GM20431 (cell line): ENCODE measurements around the gene DYSF.

ENCODE experiments used
- in situ Hi-C: fragments of 300-500 bp; cut with MseI, MboI; formaldehyde crosslinking; loops from one replicate; pipeline ENCODE4 v1.15.0; 2020; ENCODE audit warnings: low sequenced_read_pairs; ENCODE audit not compliant: unreplicated experiment

DYSF gene

GRCh38 chr2:71589763-71590162 is 136.4 kb downstream of the DYSF start:
- in situ Hi-C loops: no loop called here

- in situ Hi-C loops: no loop called here
Measured at GRCh38 chr2:71591044-71591443, 137.7 kb downstream of the DYSF start.

GRCh38 chr2:71592181-71592711 is 138.9 kb downstream of the DYSF start:
- in situ Hi-C loops: no loop called here

- in situ Hi-C loops: no loop called here
Measured at GRCh38 chr2:71595569-71595968, 142.2 kb downstream of the DYSF start.

- in situ Hi-C loops: no loop called here
Measured at GRCh38 chr2:71596011-71596410, 142.7 kb downstream of the DYSF start.

GRCh38 chr2:71597756-71598155 is 144.4 kb downstream of the DYSF start:
- in situ Hi-C loops: no loop called here

- in situ Hi-C loops: no loop called here
Measured at GRCh38 chr2:71598526-71598925, 145.2 kb downstream of the DYSF start.

GRCh38 chr2:71599038-71599437 is 145.7 kb downstream of the DYSF start:
- in situ Hi-C loops: no loop called here

GRCh38 chr2:71599646-71600236 is 146.4 kb downstream of the DYSF start:
- in situ Hi-C loops: no loop called here

- in situ Hi-C loops: no loop called here
Measured at GRCh38 chr2:71600555-71600954, 147.2 kb downstream of the DYSF start.

- in situ Hi-C loops: no loop called here
Measured at GRCh38 chr2:71601136-71602114, 148.1 kb downstream of the DYSF start.

GRCh38 chr2:71602115-71602495 is 148.7 kb downstream of the DYSF start:
- in situ Hi-C loops: no loop called here

- in situ Hi-C loops: no loop called here
Measured at GRCh38 chr2:71602581-71602980, 149.2 kb downstream of the DYSF start.

GRCh38 chr2:71603311-71603811 is 150.0 kb downstream of the DYSF start:
- in situ Hi-C loops: no loop called here

- in situ Hi-C loops: no loop called here
Measured at GRCh38 chr2:71603851-71604725, 150.7 kb downstream of the DYSF start.

- in situ Hi-C loops: no loop called here
Measured at GRCh38 chr2:71604726-71605120, 151.4 kb downstream of the DYSF start.

GRCh38 chr2:71605173-71605641 is 151.8 kb downstream of the DYSF start:
- in situ Hi-C loops: no loop called here

- in situ Hi-C loops: no loop called here
Measured at GRCh38 chr2:71605781-71606241, 152.4 kb downstream of the DYSF start.

- in situ Hi-C loops: no loop called here
Measured at GRCh38 chr2:71606244-71606643, 152.9 kb downstream of the DYSF start.
